C4-2B (cell line): ENCODE results near the gene MIGA2.

Source experiments
- H3K27ac ChIP-seq: fragments of 450-650 bp; 2 replicates; pipeline ENCODE4 v1.5.1; 2017
- ZFX ChIP-seq: fragments of 450-650 bp; IDR thresholded peaks from 2 replicates; pipeline ENCODE4 v1.6.1; 2017
- TF ChIP-seq, protein P1 (sequence below): fragments of 450-650 bp; conservative IDR thresholded peaks from 2 replicates; pipeline ENCODE4 v1.5.1; 2017; ENCODE audit warnings: mild to moderate bottlenecking

Gene MIGA2

DNA sequence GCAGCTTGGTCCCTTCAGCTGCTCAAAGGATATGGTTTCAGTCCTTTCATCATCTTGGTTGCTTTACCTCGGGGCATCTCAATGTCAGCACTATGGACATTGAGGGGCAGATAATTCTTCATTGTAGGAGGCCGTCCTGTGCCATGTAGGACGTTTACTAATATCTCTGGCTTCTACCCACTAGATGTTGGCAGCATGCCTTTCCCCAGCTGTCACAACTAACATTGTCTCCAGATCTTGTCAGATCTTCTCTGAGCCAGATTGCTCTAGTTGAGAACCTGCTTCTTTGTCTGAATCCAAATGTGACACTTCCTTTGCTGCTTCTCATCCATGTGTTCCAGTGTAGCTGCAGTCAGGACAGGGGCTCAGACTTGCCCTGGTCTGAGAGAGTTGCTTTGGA lies 85.1 kb downstream of the MIGA2 start:
- H3K27ac ChIP-seq = no peak overlapping the region
- no peak for TF ChIP-seq ZFX
- TF ChIP-seq, protein P1, sequence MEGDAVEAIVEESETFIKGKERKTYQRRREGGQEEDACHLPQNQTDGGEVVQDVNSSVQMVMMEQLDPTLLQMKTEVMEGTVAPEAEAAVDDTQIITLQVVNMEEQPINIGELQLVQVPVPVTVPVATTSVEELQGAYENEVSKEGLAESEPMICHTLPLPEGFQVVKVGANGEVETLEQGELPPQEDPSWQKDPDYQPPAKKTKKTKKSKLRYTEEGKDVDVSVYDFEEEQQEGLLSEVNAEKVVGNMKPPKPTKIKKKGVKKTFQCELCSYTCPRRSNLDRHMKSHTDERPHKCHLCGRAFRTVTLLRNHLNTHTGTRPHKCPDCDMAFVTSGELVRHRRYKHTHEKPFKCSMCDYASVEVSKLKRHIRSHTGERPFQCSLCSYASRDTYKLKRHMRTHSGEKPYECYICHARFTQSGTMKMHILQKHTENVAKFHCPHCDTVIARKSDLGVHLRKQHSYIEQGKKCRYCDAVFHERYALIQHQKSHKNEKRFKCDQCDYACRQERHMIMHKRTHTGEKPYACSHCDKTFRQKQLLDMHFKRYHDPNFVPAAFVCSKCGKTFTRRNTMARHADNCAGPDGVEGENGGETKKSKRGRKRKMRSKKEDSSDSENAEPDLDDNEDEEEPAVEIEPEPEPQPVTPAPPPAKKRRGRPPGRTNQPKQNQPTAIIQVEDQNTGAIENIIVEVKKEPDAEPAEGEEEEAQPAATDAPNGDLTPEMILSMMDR = no peak
